Effector memory CD8-positive, alpha-beta T cell (primary cell): ENCODE measurements around the gene SNX25.
"Not testable (repeated sequence)": the region's sequence is repeated elsewhere in the genome, so short reads cannot be mapped to it uniquely, and the experiment has no call there.

Experiments used
- ATAC-seq: fragments of 150-1000 bp; cut with Tn5 transposase; replicated peaks from 2 replicates; pipeline ENCODE4 v1.10.0; 2021; ENCODE audit warnings: mild to moderate bottlenecking, moderate library complexity
- DNase-seq, 3 experiments: peaks; one replicate each; pipeline ENCODE4 v3.0.0; 2021
- H3K27ac Mint-ChIP-seq, 2 donors: one replicate each; pipeline ENCODE4 v1.8.0; 2022; ENCODE audit warnings: mild to moderate bottlenecking in 2 of 2, mixed read lengths in 2 of 2, moderate library complexity in 2 of 2
- H3K27me3 Mint-ChIP-seq, 2 donors: one replicate each; pipeline ENCODE4 v1.8.0; 2022; ENCODE audit warnings: mixed read lengths in 2 of 2
- H3K36me3 Mint-ChIP-seq: one replicate; pipeline ENCODE4 v1.8.0; 2022; ENCODE audit warnings: mild to moderate bottlenecking, moderate library complexity, mixed read lengths; ENCODE audit not compliant: insufficient read depth
- H3K4me1 Mint-ChIP-seq, 2 donors: one replicate each; pipeline ENCODE4 v1.8.0; 2022; ENCODE audit warnings: low read depth in 2 of 2, mixed read lengths in 2 of 2
- H3K4me3 Mint-ChIP-seq, 2 donors: one replicate each; pipeline ENCODE4 v1.8.0; 2022; ENCODE audit warnings: mild to moderate bottlenecking in 2 of 2, mixed read lengths in 2 of 2, moderate library complexity in 2 of 2
- H3K9me3 Mint-ChIP-seq, 2 donors: one replicate each; pipeline ENCODE4 v1.8.0; 2022; ENCODE audit warnings: mixed read lengths in 2 of 2

SNX25 gene

GRCh38 chr4:185229021-185229818 is 19.8 kb downstream of the SNX25 start:
- H3K4me1 Mint-ChIP-seq: peaks cover 0 to 19% of the 10 kb centered on the region in 2 donors
- ATAC-seq (no peak), DNase-seq (no peak)
- no peak overlapping the region for H3K27ac Mint-ChIP-seq
- no peaks in the 10 kb centered on the region for H3K9me3 Mint-ChIP-seq
- no peak overlapping the region for H3K4me3 Mint-ChIP-seq
- peaks cover 8% of the 10 kb centered on the region for H3K36me3 Mint-ChIP-seq
- no peaks in the 10 kb centered on the region for H3K27me3 Mint-ChIP-seq

DNA sequence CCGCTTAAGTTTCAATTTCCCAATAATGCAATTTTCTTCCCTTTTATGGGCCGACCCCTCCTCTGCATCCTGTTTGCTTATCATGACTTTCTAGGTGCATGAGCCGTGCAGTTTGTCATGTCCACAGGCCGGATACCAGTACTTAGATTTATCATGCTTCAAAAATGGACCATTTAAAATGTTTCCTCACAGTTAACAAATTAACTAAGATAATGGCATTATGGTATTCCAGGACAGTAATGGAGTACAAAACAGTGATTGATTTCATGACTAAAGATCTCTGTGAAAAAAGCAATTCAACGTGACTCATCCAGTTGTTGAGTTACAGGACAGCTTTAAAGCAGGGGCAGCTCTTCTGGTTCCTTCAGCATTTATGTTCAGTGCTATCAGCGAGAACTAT is 23.0 kb downstream of the SNX25 start:
- Mint-ChIP-seq H3K36me3 (peaks cover 8% of the 10 kb centered on the region), H3K9me3 (no peaks in the 10 kb centered on the region), H3K4me3 (no peak overlapping the region), H3K4me1 (peaks cover 3 to 19% of the 10 kb centered on the region in 2 donors), H3K27me3 (no peaks in the 10 kb centered on the region), H3K27ac (no peak overlapping the region)
- DNase-seq: no peak
- ATAC-seq: no peak

- Mint-ChIP-seq H3K4me3 (no peak overlapping the region), H3K27me3 (no peaks in the 10 kb centered on the region), H3K9me3 (no peaks in the 10 kb centered on the region), H3K36me3 (peaks cover 8% of the 10 kb centered on the region), H3K27ac (peak overlapping the region in 1 of 2 donors; percentile 20), H3K4me1 (peaks cover 6 to 22% of the 10 kb centered on the region in 2 donors)
- ATAC-seq (no peak), DNase-seq (no peak)
Observed at GRCh38 chr4:185235119-185235842, 25.9 kb downstream of the SNX25 start.

DNA sequence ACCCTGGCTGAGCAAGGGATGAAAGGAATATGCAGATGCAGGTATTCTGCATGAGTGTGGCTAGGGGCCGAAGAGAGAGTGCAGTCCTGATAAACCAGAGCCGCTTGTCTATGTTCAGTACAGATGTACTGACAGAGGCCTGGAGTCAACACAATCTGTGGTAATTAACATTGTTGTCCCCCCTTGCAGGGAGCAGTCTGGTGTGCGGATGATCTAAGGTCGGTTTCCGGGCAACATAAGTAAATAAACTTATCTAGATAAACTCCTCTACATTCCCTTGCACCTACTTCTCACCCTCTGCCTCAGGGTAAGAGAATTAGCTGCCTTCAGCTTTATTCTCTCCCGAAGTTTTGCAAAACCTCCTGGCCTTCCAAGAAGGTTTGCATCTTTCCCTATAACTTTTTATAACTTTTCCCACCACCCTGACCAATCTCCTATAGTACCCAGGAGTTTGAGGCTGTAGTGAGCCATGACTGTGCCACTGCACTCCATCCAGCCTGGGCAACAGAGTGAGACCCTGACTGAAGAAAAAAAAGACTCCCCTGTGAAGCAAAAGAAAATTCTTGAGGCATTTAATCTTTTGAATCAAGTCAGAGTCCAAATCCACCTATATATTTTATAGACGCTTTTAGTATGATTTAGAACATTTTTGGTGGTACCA is 26.6 kb downstream of the SNX25 start:
- H3K27ac Mint-ChIP-seq: peak overlapping the region in 1 of 2 donors; percentile 20

GRCh38 chr4:185237175-185237574 is 27.8 kb downstream of the SNX25 start:
- H3K4me1 Mint-ChIP-seq: peaks cover 6 to 20% of the 10 kb centered on the region in 2 donors
- no peak overlapping the region for H3K4me3 Mint-ChIP-seq
- no peak for ATAC-seq
- DNase-seq: no peak
- no peak overlapping the region for H3K27ac Mint-ChIP-seq
- no peaks in the 10 kb centered on the region for H3K9me3 Mint-ChIP-seq
- H3K36me3 Mint-ChIP-seq: peaks cover 11% of the 10 kb centered on the region
- H3K27me3 Mint-ChIP-seq: no peaks in the 10 kb centered on the region

More for the DNA sequence above, 26.6 kb downstream of the SNX25 start:
- H3K4me1 Mint-ChIP-seq: peaks cover 6 to 22% of the 10 kb centered on the region in 2 donors
- DNase-seq (no peak), ATAC-seq (peak; percentile 67)
- no peak overlapping the region for H3K4me3 Mint-ChIP-seq
- H3K36me3 Mint-ChIP-seq: peaks cover 8% of the 10 kb centered on the region
- no peaks in the 10 kb centered on the region for H3K9me3 Mint-ChIP-seq
- H3K27me3 Mint-ChIP-seq: no peaks in the 10 kb centered on the region

DNA sequence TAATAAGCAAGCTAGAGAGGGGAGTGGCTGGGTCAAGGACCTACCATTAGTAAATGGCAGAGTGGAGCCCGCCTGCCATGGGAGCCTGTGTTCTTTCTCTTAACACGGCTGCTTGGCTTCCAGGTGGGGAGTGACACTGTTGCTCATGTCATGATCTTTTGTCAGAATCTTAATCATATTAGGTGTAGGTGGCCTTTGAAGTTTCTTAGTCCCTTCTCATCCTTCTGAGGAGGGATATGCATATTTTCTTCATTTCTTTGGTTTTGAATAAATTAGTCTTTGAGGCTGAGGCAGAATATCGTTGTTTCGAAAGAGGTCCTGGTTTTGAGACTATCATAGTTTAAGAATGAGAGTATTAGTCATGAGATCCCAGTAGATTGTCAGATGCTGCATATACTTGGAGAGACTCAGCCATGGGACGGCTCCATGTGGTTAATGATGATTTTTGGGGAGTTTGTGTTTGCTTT is 28.9 kb downstream of the SNX25 start:
- Mint-ChIP-seq H3K27ac (peak overlapping the region in 1 of 2 donors; percentile 59), H3K4me1 (peaks cover 6 to 15% of the 10 kb centered on the region in 2 donors), H3K4me3 (no peak overlapping the region), H3K36me3 (peaks cover 11% of the 10 kb centered on the region), H3K9me3 (no peaks in the 10 kb centered on the region), H3K27me3 (no peaks in the 10 kb centered on the region)
- ATAC-seq: no peak
- no peak for DNase-seq

DNA sequence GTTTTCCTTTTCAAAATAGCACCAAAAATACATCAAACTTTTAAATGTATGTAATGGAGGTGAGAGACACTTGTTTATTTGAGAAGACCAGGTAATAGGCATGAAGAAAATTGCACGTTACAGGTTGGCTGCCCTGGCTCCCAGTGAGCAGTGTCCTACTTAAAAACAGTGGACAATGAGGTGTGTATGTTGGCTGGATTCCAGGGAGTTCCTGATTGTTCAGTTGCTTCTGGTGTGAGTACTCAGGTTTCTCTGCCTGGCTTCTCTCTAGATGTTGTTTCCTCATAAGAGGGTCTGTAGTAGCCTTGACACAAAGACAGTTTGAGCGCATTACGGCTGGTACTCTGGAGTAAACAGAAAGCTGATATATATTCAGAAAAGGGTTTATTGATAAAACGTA is 29.4 kb downstream of the SNX25 start:
- no peaks in the 10 kb centered on the region for H3K27me3 Mint-ChIP-seq
- H3K9me3 Mint-ChIP-seq: no peaks in the 10 kb centered on the region
- peaks cover 9% of the 10 kb centered on the region for H3K36me3 Mint-ChIP-seq
- H3K4me1 Mint-ChIP-seq: peaks cover 6 to 18% of the 10 kb centered on the region in 2 donors
- DNase-seq: no peak
- ATAC-seq: no peak
- no peak overlapping the region for H3K4me3 Mint-ChIP-seq
- no peak overlapping the region for H3K27ac Mint-ChIP-seq

- not testable (repeated sequence) for H3K27ac Mint-ChIP-seq, DNase-seq, H3K4me3 Mint-ChIP-seq, H3K27me3 Mint-ChIP-seq, ATAC-seq, H3K9me3 Mint-ChIP-seq, H3K36me3 Mint-ChIP-seq
- H3K4me1 Mint-ChIP-seq: peaks cover 3 to 18% of the 10 kb centered on the region in 2 donors
Observed at GRCh38 chr4:185240486-185240885, 31.1 kb downstream of the SNX25 start.

DNA sequence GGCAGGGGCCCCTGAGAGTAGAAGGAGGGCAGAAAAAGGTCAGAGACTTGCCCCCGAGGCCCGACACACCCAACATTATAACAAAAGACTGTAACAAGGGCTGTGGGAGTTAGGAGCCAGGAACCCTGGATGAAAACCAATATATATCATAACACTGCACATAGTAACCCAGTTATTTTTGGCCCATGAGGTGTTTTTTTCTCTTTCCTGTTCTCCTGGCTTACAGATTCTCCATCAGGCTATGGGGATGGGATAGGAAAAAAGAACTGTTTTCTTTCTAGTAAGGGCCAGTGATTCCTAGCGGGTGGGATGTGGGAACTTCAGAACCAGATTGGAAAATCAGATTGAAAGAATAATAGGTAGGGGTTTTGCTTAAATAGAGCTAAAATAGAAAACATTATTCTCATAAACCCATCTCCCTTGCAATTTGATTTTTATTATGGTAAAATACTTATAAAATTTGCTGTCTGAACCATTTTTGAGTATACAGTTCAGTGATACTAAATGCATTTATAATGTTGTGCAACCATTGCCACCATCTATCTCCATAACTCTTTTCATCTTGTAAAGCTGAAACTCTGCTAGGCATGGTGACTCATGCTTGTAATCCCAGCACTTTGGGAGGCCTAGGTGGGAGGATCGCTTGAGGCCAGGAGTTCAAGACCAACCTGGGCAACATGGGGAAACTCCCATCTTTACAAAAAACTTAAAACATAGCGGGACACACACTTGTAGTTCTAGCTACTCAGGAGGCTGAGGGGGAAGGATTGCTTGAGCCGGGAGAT is 33.5 kb downstream of the SNX25 start:
- DNase-seq (no peak), ATAC-seq (no peak)
- Mint-ChIP-seq H3K4me1 (peaks cover 3 to 10% of the 10 kb centered on the region in 2 donors), H3K27me3 (no peaks in the 10 kb centered on the region), H3K27ac (no peak overlapping the region), H3K9me3 (no peaks in the 10 kb centered on the region), H3K4me3 (no peak overlapping the region), H3K36me3 (peaks cover 6% of the 10 kb centered on the region)

- Mint-ChIP-seq H3K27ac (no peak overlapping the region), H3K36me3 (peaks cover 3% of the 10 kb centered on the region)
Observed at GRCh38 chr4:185243879-185244278, 34.5 kb downstream of the SNX25 start.

GRCh38 chr4:185244763-185245162 is 35.4 kb downstream of the SNX25 start:
- Mint-ChIP-seq H3K4me3 (no peak overlapping the region), H3K4me1 (peaks cover 0 to 7% of the 10 kb centered on the region in 2 donors), H3K27ac (no peak overlapping the region), H3K36me3 (peaks cover 3% of the 10 kb centered on the region), H3K9me3 (no peaks in the 10 kb centered on the region), H3K27me3 (no peaks in the 10 kb centered on the region)
- ATAC-seq (no peak), DNase-seq (no peak)

More at GRCh38 chr4:185243879-185244278, 34.5 kb downstream of the SNX25 start:
- Mint-ChIP-seq H3K27me3 (no peaks in the 10 kb centered on the region), H3K4me3 (no peak overlapping the region), H3K4me1 (peaks cover 0 to 7% of the 10 kb centered on the region in 2 donors), H3K9me3 (no peaks in the 10 kb centered on the region)
- DNase-seq (no peak), ATAC-seq (no peak)

DNA sequence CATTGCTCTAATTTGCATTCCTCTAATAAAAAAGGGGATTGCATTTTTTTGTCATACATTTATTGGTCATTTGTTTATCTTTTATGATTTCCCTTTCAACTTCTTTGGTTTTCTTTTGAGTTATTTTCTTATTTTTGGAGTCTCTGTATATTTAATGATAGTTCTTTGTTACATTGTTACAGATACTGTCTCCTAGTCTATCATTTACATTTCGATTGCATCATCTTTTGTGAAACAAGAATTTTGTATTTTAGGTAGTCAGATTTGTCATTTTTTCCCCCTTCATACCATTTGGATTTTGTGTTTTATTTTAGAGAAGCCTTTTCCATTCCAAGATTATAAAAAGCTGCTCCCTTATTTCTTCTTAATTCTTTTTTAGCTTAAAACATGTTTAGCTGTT is 37.1 kb downstream of the SNX25 start:
- peaks cover under 1% of the 10 kb centered on the region for H3K36me3 Mint-ChIP-seq
- no peak overlapping the region for H3K4me3 Mint-ChIP-seq
- H3K27ac Mint-ChIP-seq: no peak overlapping the region
- no peaks in the 10 kb centered on the region for H3K27me3 Mint-ChIP-seq
- ATAC-seq (no peak), DNase-seq (no peak)
- H3K9me3 Mint-ChIP-seq: no peaks in the 10 kb centered on the region
- peaks cover 4 to 7% of the 10 kb centered on the region in 2 donors for H3K4me1 Mint-ChIP-seq

- Mint-ChIP-seq H3K4me3 (no peak overlapping the region), H3K9me3 (no peaks in the 10 kb centered on the region), H3K4me1 (peaks cover 4% of the 10 kb centered on the region in 2 donors), H3K27ac (no peak overlapping the region), H3K27me3 (no peaks in the 10 kb centered on the region), H3K36me3 (peaks cover 6% of the 10 kb centered on the region)
- ATAC-seq (no peak), DNase-seq (no peak)
Observed at GRCh38 chr4:185247151-185247550, 37.8 kb downstream of the SNX25 start.
